ENCODE measurements around the gene SH3RF2.
"Not testable (repeated sequence)": the region's sequence is repeated elsewhere in the genome, so short reads cannot be mapped to it uniquely, and the experiment has no call there.

The SH3RF2 gene

DNA sequence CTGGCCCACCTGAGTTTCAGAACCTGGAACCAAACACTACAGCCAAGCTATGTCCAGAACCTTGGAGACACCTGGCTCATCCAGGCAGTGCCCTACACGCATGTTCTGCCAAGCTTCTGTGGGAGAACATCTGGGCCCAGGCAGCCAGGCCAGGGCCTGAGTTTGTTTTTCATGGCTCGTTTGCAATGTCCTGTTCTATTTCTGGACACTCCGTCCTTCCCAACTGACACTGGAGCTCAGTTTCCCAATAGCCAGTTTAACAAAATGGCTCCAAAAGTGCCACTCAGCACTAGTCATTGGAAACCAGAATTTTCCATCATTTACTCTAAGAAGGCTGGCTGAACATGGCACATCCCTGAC is 38.6 kb downstream of the SH3RF2 start:
- in situ Hi-C loops (cut with MboI; ENCODE audit: low pct_unique_long_range_greater_than_20kb, low sequenced_read_pairs): no loop called here
- DNase-seq: no peak

DNA sequence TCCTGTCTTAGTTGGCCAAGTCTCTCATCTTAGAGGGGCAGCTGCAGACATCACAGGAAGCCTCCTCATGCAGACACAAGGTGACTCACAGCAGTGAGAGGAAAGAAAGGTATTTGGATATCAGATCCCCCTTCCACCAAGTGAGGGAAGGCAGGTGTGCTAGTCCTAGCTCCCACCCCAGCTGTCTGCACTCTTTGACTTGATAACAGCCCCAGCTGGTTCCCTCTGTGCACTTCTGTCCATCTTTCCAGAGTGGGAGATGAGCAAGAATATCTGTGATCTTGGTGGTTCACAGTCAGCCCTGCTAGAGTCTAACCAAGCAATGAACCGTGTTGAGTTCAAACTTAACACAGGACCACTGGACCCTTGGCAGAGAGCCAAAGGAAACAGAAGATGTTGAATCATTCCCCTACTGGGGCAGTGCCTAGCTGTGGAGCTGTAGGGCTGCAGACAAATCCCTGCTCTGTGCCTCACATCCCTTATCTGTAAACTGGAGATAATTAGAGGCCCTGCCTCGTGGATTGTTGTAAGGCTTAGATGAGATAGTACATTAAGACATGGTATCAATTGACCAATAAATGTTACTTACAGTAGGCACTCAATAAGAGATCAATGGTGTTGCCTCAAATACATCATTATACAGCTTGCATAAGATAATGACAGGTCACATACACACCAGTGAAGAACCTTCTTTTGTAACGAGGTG is 39.1 kb downstream of the SH3RF2 start:
- in situ Hi-C loops (cut with MboI; ENCODE audit: low pct_unique_long_range_greater_than_20kb, low sequenced_read_pairs): no loop called here
- DNase-seq: no peak

DNA sequence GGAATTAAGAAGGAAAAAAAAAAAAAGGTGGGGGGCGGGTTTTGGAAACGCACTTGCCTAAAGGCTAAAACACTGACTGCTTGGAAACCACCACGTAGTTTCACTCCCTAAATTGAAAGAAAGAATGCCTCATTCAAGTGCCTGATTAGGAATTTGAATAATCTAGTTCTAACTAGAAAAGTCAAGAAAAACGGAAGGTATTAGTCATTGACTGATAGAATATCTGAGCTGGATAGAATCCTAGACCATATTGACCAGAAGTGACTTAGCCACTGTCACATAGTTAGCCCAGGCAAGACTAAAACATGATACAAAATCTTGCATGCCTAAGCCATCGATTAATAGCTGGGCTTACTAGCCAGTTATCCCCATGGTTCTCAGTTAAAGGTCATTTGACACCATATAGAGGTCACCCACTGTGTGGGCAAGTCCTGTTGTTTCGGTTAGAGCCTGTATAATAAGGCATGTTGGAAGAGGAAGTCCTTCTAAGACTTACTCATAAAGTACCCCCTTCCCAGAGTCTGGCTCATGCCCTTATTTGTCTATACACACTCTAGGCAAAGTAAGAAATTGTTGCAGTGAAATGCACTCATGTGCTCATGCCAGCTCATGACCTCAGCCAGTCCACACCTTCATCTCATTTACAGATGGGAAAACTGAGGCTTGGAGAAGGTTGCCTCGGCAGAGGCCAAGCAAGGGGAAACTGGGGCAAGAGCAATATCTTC is 40.2 kb downstream of the SH3RF2 start:
- DNase-seq: peak; percentile 39
- in situ Hi-C loops (cut with MboI; ENCODE audit: low pct_unique_long_range_greater_than_20kb, low sequenced_read_pairs): no loop called here

DNA sequence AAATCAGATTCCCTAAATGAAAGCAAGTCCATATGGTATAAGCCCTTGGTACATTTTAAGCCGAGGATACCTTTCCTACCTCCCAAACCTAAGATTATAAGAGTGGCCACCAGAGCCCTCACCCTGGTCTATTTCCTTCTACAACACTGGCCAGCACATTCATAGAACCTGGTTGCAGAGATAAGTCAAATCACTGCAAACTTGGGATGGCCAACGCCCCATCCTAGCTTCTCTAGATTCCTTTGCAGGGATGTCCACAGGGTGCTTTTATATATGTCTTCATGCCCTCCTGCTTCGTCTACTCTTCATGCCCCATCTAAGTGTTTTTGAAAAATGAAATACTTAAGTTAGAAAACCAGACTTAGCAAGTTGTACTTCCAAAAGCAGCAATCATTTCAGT is 41.8 kb downstream of the SH3RF2 start:
- in situ Hi-C loops (cut with MboI; ENCODE audit: low pct_unique_long_range_greater_than_20kb, low sequenced_read_pairs): no loop called here
- DNase-seq: no peak

DNA sequence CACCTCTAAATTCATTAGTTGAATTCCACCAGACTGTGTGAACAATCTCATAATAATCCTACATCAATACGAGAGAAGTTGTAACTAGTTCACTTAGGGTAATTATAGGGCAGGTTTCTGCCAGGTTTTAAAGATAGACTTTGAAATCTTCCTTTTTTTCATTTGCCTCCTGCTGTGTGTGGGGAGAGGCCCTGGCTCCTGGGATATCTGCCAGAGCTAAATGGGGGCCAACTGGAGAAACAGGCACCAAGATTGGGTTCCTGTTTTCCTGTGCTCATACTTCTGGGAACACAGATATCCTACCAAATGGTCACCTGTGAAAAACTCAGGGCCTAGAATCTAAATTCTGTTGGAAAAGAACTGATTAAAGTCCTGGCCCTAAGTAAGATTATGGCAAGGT is 42.3 kb downstream of the SH3RF2 start:
- peak; percentile 20 for DNase-seq
- in situ Hi-C loops (cut with MboI; ENCODE audit: low pct_unique_long_range_greater_than_20kb, low sequenced_read_pairs): no loop called here

DNA sequence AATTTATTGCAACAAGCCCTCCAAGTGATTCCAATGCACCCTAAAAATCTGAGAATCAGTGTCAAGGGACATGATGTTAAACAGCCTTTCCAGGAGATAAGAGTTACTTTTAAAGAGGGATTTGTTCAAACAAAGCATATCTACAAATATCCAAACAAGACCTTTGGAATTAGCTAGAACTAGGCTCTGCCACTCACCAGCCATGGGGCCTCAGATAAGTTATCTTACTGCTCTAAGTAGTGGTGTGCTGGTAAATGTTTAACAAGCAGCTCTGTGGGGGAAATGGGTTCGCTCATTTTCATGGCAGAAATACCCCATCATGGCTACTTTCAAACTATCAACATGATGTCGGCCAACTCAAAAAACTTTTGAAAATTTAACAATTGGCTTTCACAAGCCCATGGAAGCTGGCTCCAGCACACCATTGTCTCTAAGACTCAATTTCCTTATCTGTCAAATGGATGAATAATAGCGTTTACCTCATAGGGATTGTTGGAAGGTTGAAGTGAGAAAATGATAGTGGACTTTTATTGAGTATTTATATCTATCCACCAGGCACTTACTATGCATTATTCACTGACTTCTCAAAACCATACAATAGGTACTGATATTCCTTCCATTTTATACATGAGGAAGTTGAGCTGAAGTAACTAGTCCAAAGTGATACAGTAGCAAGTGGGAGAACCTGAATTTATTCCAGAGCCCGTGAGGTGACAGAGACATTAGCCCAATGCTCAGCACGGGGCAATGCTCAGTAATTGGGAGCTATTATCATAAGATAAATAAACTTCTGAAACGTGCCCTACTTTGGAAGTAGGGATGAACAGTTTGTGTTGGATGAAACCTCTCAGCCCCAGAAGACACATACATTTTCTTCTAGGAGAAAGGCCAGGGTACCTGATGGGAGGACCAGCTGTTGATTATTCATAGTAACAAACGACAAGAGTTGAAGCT is 43.2 kb downstream of the SH3RF2 start:
- in situ Hi-C loops (cut with MboI; ENCODE audit: low pct_unique_long_range_greater_than_20kb, low sequenced_read_pairs): no loop called here
- DNase-seq: no peak

DNA sequence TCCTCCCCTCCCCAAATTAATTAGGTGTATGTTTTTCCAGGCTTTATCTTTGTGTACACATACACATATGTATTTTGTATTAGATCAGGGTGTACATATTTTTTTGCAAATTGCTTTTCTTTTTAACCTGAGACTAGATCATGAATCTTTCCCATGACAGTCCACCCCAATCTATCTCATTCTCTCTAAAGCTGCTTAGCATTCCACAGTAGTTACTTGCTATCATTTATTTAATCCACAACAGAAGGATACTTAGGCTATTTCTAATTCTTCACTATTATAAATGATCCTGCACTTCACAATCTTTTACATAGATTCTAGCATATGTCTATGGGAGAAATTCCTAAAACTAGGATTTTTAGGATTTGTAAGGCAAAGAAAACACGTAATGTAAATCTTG is 43.9 kb downstream of the SH3RF2 start:
- in situ Hi-C loops (cut with MboI; ENCODE audit: low pct_unique_long_range_greater_than_20kb, low sequenced_read_pairs): no loop called here
- DNase-seq: no peak

DNA sequence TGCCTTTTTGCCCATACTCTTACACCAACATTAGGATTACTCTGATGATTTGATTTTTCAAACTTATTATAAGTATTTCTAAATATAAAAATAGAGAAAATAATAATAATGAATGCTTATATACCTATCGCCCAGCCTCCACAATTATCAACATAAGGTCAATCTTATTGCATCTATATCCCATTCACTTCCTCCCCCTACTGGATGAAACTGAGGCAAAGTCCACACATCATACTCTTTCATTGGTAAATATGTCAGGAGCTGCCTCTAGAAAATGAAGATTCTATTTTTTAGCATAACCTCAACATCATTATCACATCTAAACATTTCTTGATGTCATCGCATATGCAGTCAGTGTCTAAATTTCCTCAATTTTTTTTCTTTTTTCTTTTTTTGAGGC is 44.3 kb downstream of the SH3RF2 start:
- no peak for DNase-seq
- in situ Hi-C loops (cut with MboI; ENCODE audit: low pct_unique_long_range_greater_than_20kb, low sequenced_read_pairs): no loop called here

DNA sequence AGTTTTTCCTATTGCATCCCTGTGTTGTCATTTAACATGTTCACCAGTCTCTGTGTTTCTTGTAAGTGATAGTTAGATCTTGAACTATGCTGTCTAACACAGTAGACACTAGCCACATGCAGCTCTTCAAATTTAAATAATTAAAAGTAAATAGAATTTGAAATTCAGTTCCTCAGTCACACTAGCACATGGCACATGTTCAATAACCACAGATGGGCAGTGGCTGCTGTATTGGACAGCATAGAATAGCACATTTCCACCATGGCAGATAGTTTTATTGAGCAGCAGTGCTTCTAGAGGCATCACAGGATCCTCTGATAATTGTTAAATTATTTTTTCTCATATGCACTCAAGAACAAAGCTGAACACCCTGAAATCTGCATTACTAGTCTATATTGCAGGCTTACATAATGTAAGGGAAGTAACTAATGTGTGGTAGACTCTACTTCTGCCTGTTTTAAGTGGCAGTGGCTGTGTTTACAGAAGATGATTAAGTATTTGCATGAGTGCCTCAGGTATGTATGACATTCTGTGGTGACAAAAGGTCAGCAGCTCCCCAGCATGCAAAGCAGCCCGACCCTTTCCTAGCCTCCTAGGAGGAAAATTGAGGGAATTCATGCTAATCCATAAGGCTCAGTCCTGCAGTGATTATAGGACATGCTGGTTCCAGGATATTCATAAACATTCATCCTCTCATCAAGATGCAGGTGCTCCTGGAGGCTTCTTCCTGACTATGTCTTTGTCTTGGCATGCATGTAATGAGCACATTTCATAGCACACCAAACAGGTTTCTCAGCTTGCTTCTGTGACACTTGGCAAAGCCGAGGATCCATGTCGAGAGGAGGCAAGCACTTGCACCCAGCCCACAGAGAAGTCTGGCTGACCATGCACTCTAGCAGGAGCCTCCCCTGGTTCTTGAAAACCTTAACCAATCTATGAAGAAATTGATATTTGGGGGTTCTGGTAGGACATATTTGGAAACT is 45.5 kb downstream of the SH3RF2 start:
- no peak for DNase-seq

DNA sequence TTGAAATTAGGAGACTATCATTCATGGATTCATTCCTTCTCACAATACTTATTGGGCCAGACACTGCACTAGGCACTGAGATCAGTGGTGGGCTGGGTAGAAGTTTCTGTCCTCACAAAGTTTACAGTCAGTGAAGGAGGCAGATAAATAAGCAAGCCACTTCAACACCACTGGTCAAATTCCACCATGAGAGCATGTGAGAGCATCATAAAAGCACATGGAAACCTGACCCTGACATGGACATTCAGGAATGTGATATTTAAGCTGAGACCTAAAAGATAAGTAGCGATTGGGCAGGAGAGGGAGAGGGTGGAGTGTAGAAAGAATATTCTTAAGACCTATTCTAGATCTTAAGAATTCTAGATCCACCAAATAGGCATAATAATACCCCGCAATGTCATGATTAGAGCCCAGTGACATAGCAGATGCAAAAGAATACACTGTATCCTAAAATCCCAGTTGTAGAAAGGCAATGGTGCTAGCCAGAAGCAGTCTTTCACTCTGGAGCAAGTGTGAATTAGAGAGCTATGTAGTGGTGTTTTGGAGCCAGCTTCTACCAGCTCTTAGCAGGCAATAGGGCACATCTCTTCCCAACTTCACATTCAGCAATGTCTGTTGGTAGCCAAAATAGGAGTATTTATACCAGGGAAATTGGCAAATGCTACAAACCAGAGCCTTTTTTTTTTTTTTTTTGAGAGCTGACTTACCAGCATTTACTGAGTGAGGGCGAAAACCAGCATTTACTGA is 46.4 kb downstream of the SH3RF2 start:
- in situ Hi-C loops (cut with MboI; ENCODE audit: low pct_unique_long_range_greater_than_20kb, low sequenced_read_pairs): no loop called here
- DNase-seq: no peak

More for the DNA sequence above, 45.5 kb downstream of the SH3RF2 start:
- in situ Hi-C loops (cut with MboI; ENCODE audit: low pct_unique_long_range_greater_than_20kb, low sequenced_read_pairs): no loop called here

DNA sequence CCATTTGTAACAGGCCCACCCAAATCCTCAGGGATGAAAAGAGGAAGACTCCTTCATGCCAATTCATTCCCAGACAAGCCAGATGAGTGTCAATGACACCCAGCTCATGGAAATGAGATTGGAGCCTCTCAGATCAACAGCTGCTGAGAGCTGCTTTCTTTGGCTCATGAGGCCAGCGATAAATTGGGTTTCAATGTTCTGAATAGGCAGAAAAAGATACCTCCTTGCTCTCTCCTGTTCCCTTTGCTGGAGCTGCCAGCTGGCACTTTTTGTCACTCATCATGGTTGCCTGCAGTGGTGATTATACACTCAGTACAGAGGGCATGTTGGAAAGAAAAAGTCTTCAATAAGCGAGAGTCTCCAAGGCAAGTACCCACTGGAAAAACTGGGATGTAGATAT is 47.1 kb downstream of the SH3RF2 start:
- in situ Hi-C loops (cut with MboI; ENCODE audit: low pct_unique_long_range_greater_than_20kb, low sequenced_read_pairs): no loop called here
- DNase-seq: no peak

DNA sequence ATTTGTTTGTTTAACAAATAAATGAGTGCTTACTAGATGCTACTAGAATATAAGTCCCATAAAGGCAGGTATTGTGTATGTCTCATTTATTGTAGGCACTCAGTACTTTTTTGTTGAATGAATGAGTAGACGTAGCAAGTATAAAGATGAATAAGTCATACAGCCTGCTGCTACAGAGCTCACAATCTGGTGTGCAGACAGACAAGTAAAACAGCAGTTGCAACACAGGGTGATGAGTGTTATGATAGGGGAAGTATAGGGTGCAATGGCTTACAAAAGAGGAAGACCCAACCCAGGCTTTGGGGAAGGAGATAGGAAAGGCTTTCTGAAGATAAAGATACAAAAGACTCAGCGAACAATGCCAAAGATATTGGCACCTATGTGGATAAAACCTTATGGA is 47.7 kb downstream of the SH3RF2 start:
- in situ Hi-C loops (cut with MboI; ENCODE audit: low pct_unique_long_range_greater_than_20kb, low sequenced_read_pairs): no loop called here

DNA sequence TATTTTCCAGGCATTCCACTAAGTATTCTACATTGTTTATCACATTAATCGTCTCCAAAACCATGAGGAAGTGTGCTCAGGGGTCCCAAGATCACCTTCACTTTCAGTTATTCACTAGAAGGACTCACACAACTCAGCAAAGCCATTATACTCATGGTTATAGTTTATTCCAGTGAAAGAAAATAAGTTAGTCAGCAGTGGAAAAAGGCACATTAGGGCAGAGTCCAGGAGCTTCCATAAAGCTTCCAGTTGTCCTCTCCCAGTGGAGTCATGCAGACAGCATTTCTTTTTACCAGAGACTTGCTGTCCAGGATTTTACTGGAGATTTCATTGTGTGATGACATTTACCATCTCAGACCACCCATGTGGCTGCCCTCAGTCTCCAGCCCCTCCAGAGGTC is 51.5 kb downstream of the SH3RF2 start:
- in situ Hi-C loops (cut with MboI; ENCODE audit: low pct_unique_long_range_greater_than_20kb, low sequenced_read_pairs): no loop called here
- DNase-seq: no peak

More for the DNA sequence above, 47.7 kb downstream of the SH3RF2 start:
- peak; percentile 83 for DNase-seq

DNA sequence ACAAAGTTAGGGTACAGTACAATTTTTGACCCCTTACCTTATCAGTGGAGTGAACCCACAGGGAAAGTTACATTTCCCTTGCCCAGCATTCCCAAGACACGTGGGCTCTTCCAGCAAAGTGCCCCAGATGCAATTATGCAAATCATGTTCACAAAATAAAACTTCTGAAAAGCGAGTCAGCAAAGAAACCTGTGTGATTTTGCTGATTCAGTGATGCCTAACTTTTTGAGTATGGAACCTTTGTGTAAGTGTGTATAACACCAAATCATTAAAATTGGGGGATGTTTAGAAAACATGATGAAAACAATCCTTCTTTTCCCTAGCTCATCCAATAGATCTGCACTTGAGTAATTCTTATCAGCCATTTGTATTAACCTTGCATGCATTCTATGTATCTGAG is 52.6 kb downstream of the SH3RF2 start:
- in situ Hi-C loops (cut with MboI; ENCODE audit: low pct_unique_long_range_greater_than_20kb, low sequenced_read_pairs): no loop called here
- DNase-seq: no peak

DNA sequence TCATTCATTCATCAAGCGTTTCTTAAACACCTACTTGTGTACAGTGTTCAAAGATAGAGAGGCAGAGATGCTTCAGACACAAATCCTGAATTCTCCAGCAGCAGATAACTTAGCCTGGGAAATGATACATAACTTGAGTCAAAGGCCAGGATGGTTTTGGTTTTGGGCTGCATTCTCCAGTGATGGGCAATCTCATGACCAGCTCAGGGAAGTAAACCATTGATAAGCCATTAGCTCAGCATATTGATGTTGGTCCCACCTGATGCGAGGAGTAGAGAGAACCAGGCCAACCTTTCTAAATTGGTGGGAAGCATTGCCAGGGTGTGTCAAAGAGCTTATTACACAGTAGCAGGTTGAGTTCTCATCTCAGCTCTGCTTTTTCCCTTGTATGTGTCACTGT is 53.0 kb downstream of the SH3RF2 start:
- no peak for DNase-seq
- in situ Hi-C loops (cut with MboI; ENCODE audit: low pct_unique_long_range_greater_than_20kb, low sequenced_read_pairs): no loop called here

DNA sequence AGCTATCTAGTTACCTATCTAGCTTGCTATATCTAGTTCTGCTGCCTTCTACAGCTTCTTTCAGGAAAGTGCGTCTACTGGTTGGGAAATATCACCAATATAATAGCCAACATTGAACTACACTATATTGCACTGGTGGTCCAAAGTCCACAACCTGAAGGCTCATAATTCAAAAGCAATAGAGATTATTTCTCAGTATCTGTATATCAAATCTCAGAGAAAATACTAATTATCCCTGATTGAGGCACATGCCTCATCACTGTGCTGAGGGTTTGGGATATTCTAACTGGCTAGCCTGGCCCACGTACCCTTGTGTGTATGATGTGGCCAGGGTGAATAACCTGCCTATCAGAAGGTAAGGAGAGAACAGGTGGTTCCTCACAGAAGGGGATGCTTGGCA is 53.8 kb downstream of the SH3RF2 start:
- DNase-seq: no peak
- in situ Hi-C loops (cut with MboI; ENCODE audit: low pct_unique_long_range_greater_than_20kb, low sequenced_read_pairs): no loop called here

DNA sequence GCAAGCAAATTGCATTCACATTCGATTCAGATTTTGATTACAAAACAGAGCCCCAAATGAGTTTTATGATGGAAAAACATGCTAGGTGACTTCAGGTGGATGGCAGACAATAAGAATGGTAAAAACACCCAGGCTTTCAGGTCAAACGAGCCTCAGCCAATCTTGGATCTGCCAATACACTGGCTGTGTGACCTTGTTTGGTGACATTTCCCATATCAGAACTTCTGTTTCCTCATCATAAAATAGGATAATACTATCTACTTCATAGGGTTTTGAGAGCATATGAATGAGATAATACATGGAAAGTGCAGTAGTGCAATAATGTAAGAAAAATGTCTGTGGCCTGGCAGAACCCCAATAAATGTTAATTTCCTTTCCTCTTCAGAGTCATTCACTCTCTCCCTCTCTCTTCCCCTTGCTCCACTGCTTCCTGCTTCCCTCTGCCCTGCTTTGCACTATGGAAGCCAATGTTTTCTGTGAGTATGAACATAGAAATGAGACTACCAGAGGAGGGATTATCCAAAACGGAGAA is 54.7 kb downstream of the SH3RF2 start:
- in situ Hi-C loops (cut with MboI; ENCODE audit: low pct_unique_long_range_greater_than_20kb, low sequenced_read_pairs): no loop called here
- no peak for DNase-seq

DNA sequence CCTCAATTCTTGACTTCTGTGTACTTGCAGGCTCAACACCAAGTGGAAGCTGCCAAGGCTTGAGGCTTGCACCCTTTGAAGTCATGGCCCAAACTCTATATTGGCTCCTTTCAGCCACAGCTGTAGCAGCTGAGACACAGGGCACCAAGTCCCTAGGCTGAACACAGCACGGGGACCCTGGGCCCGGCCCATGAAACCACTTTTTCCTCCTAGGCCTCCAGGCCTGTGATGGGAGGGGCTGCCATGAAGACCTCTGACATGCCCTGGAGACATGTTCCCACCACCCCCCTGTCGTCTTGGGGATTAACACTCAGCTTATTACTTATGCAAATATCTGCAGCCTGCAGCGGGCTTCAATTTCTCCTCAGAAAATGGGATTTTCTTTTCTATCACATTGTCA is 57.2 kb downstream of the SH3RF2 start:
- DNase-seq; in situ Hi-C loops (cut with MboI; ENCODE audit: low pct_unique_long_range_greater_than_20kb, low sequenced_read_pairs): not testable (repeated sequence)
